ENCODE measurements around the gene CCDC186. TPM values are rescaled to one million over a fixed set of nuclear protein-coding genes. Genes with fewer than 3 reads are reported as not detected.
"Not testable (repeated sequence)": the region's sequence is repeated elsewhere in the genome, so short reads cannot be mapped to it uniquely, and the experiment has no call there.

Gene CCDC186
- total and polyA plus RNA-seq, 2 of the 4 experiments (the other 2 are of a cell fraction), result 3.0 to 6.1 TPM

DNA sequence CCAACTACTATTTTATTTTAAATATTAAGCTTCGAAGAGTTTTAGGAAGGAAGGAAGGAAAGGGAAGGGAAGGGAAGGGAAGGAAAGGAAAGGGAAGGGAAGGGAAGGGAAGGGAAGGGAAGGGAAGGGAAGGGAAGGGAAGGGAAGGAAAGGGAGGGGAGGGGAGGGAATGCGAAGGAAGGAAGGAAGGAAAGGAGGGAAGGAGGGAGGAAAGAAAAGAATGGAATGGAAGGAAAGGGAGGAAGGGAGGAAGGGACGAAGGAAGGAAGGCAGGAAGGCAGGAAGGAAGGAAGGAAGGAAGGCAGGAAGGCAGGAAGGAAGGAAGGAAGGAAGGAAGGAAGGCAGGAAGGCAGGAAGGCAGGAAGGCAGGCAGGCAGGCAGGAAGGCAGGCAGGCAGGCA, 24.5 kb downstream of the CCDC186 start:
- H4K5ac ChIP-seq (ENCODE audit: low read depth, low read length); H2BK20ac ChIP-seq (ENCODE audit: low read depth, low read length); H3K36me3 ChIP-seq (ENCODE audit: control insufficient read depth, insufficient read depth, low read length); H3K14ac ChIP-seq (replicated peaks; ENCODE audit: low read depth, low read length); DNase-seq; H3K56ac ChIP-seq (ENCODE audit: extremely low read depth, insufficient read depth, low read length); dilution Hi-C loops (cut with HindIII; ENCODE audit: low sequenced_read_pairs, unreplicated experiment); BruUV-seq (replicated peaks); H3K79me1 ChIP-seq (ENCODE audit: low read depth in 1 of 2, low read length in 2 of 2); H2BK120ac ChIP-seq (ENCODE audit: low read depth, low read length); H3K4me1 ChIP-seq (ENCODE audit: control insufficient read depth, insufficient read depth, low read length); H4K20me1 ChIP-seq (ENCODE audit: insufficient read depth, low read length); H3K4ac ChIP-seq (ENCODE audit: low read depth, low read length); H3K9me1 ChIP-seq (ENCODE audit: insufficient read depth, low read length); H3K23ac ChIP-seq (ENCODE audit: low read depth, low read length); H2AK9ac ChIP-seq (replicated peaks; ENCODE audit: low read depth, low read length, poor library complexity); H3K4me3 ChIP-seq (ENCODE audit: insufficient read depth, low read depth, low read length); H3K9me3 ChIP-seq (ENCODE audit: control insufficient read depth, insufficient read depth, low read length); H2BK5ac ChIP-seq (ENCODE audit: low read depth, low read length, poor library complexity, severe bottlenecking); intact Hi-C loops (cut with micrococcal nuclease); H4K8ac ChIP-seq (ENCODE audit: low read depth in 2 of 2, low read length in 2 of 2); H3K27me3 ChIP-seq (ENCODE audit: control insufficient read depth, insufficient read depth, low read length); H2AK5ac ChIP-seq (ENCODE audit: low read depth, low read length); H2AFZ ChIP-seq (replicated peaks; ENCODE audit: low read length, poor library complexity); H2BK15ac ChIP-seq (ENCODE audit: low read depth, low read length); H3K18ac ChIP-seq (ENCODE audit: low read depth, low read length); H3K4me2 ChIP-seq (ENCODE audit: low read depth, low read length); in situ Hi-C loops (cut with MboI; ENCODE audit: low sequenced_read_pairs); H3K9ac ChIP-seq (ENCODE audit: low read depth, low read length); POLR2A ChIA-PET (ENCODE audit: unreplicated experiment); ATAC-seq (ENCODE audit: low read depth); H4K91ac ChIP-seq (ENCODE audit: insufficient read depth, low read depth, low read length); CTCF ChIA-PET; H3K27ac ChIP-seq (ENCODE audit: insufficient read depth, low read length): not testable (repeated sequence)
- 95 to 100% methylated on average over 1 to 2 of the region's 3 CpGs for WGBS, 2 experiments (ENCODE audit: extremely low coverage in 2 of 2, insufficient read length in 1 of 2)
